B cell (primary cell): ENCODE data around the gene SELENON.

Experiments
- CTCF ChIP-seq: fragments of 200-600 bp; IDR thresholded peaks from one replicate; pipeline ENCODE4 v1.8.0; 2022; ENCODE audit warnings: antibody characterized with exemption, mild to moderate bottlenecking
- EZH2 ChIP-seq: IDR thresholded peaks from 2 replicates; pipeline ENCODE4 v1.6.1; 2012; ENCODE audit warnings: borderline replicate concordance, low read depth, mild to moderate bottlenecking, moderate library complexity, low read length; ENCODE audit not compliant: insufficient read depth, poor library complexity, severe bottlenecking

- TF ChIP-seq CTCF (no peak), EZH2 (no peak)
Observed at GRCh38 chr1:25807480-25808390, 7.7 kb downstream of the SELENON start.
